Epithelial cell of proximal tubule (primary cell): Measurements from ENCODE around the gene GDF15. TPM values are rescaled to one million over a fixed set of nuclear protein-coding genes. Genes with fewer than 3 reads are reported as not detected.
"Not testable (repeated sequence)": the region's sequence is repeated elsewhere in the genome, so short reads cannot be mapped to it uniquely, and the experiment has no call there.

Experiments
- DNase-seq: peaks from one replicate; pipeline ENCODE4 v3.0.0-alpha.2; 2011; ENCODE audit warnings: low read depth
- H3K4me3 ChIP-seq: 2 replicates; pipeline ENCODE4 v1.5.1; 2011; ENCODE audit warnings: low read depth, mild to moderate bottlenecking, low read length
- total RNA-seq: library from RNA; depleted of rRNA; stranded (reverse); fragments of >200 nt; gene quantifications from 2 replicates; pipeline ENCODE4 v1.2.3, GENCODE V29; 2015
- TF ChIP-seq, protein P1 (sequence below): conservative IDR thresholded peaks from 2 replicates; pipeline ENCODE4 v1.5.1; 2012; ENCODE audit warnings: low read depth, mild to moderate bottlenecking, low read length

GDF15 gene
- total RNA-seq, 1 donor from 2014 or later: 262 TPM

GRCh38 chr19:18351544-18351943 lies 34.4 kb upstream of the GDF15 start:
- TF ChIP-seq, protein P1, sequence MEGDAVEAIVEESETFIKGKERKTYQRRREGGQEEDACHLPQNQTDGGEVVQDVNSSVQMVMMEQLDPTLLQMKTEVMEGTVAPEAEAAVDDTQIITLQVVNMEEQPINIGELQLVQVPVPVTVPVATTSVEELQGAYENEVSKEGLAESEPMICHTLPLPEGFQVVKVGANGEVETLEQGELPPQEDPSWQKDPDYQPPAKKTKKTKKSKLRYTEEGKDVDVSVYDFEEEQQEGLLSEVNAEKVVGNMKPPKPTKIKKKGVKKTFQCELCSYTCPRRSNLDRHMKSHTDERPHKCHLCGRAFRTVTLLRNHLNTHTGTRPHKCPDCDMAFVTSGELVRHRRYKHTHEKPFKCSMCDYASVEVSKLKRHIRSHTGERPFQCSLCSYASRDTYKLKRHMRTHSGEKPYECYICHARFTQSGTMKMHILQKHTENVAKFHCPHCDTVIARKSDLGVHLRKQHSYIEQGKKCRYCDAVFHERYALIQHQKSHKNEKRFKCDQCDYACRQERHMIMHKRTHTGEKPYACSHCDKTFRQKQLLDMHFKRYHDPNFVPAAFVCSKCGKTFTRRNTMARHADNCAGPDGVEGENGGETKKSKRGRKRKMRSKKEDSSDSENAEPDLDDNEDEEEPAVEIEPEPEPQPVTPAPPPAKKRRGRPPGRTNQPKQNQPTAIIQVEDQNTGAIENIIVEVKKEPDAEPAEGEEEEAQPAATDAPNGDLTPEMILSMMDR: no peak
- H3K4me3 ChIP-seq: no peak overlapping the region
- no peak for DNase-seq

DNA sequence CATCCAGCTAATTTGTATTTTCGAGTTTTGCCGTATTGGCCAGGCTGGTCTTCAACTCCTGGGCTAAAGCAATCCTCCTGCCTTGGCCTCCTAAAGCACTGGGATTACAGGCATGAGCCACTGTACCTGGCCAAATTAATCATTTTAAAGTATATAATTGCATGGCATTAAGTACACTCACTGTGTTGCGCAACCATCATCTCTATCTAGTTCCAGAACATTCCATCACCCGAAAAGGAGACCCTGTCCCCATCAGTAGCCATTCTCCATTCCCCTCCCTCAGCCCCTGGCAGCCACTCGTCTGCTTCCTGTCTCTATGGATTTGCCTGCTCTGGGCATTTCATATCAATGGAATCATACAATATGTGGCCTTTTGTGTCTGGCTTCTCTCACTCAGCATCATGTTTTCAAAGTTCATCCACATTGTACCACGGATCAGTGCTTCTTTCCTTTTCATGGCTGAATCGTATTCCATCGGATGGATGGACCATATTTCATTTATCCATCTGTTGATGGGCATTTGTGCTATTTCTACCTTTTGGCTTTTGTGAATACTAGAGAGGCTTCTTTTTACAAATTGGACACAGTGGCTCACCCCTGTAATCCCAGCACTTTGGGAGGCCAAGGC lies 32.5 kb upstream of the GDF15 start:
- DNase-seq: no peak
- TF ChIP-seq, protein P1: no peak
- no peak overlapping the region for H3K4me3 ChIP-seq

DNA sequence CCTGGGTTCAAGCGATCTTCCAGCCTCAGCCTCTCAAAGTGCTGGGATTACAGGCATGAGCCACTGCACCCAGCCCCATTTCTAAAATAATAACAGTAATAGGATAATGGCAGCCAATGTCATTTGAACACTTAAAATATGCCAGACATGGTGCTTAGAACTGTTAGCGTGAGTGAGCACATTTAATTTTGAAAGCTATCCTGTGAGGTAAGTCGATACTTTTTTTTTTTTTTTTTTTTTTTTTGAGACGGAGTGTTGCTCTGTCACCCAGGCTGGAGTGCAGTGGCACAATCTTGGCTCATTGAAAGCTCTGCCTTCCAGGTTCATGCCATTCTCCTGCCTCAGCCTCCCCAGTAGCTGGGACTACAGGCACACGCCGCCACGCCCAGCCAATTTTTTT lies 31.2 kb upstream of the GDF15 start:
- not testable (repeated sequence) for DNase-seq, H3K4me3 ChIP-seq

- no peak for DNase-seq
- TF ChIP-seq, protein P1: no peak
Measured at GRCh38 chr19:18357041-18357440, 28.9 kb upstream of the GDF15 start.

GRCh38 chr19:18361646-18362045 lies 24.3 kb upstream of the GDF15 start:
- no peak overlapping the region for H3K4me3 ChIP-seq
- DNase-seq: no peak
- TF ChIP-seq, protein P1: no peak

More at GRCh38 chr19:18357041-18357440, 28.9 kb upstream of the GDF15 start:
- no peak overlapping the region for H3K4me3 ChIP-seq

DNA sequence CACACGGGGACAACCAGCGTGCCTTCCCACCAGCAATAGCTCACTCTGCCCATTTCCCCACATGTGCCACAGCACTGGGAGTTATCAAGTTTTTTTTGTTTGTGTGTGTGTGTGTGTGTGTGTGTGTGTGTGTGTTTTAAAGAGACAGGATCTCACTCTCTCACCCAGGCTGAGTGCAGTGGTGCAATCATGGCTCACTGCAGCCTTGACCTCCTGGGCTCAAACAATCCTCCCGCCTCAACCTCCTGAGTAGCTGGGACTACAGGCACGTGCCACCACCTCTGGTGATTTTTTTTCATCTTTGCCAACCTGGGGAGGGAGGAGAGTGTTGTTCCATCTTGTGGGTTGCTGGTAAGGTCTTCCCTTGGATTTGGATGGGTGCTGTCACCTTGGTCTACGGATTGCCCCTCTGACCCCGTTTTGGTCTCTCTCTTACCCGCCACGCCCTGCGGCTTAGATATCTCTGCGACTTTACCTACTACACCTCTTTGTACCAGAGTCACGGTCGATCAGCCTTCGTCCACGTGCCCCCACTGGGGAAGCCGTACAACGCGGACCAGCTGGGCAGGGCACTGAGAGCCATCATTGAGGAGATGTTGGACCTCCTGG lies 22.9 kb upstream of the GDF15 start:
- no peak for DNase-seq

GRCh38 chr19:18363787-18364186 lies 22.2 kb upstream of the GDF15 start:
- no peak overlapping the region for H3K4me3 ChIP-seq
- TF ChIP-seq, protein P1: no peak

More for the DNA sequence above, 22.9 kb upstream of the GDF15 start:
- TF ChIP-seq, protein P1: no peak
- no peak overlapping the region for H3K4me3 ChIP-seq

DNA sequence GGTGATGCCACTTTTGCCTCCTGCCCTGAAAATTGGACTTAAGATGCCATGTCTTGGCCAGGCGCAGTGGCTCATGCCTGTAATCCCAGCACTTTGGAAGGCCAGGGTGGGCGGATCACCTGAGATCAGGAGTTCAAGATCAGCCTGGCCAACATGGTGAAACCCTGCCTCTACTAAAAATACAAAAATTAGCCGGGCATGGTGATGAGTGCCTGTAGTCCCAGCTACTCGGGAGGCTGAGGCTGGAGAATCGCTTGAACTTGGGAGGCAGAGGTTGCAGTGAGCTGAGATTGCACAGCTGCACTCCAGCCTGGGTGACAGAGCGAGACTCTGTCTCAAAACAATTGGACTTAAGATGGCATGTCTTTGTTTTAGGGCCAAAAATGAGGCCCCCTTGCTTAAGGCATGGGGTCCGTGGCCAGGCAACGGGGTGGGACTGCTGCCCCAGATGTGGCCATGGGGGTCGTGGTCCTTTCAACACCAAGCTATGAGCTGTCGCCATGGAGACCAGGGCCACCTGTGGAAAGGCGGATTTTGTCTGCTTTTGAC lies 21.6 kb upstream of the GDF15 start:
- H3K4me3 ChIP-seq, DNase-seq: not testable (repeated sequence)

More at GRCh38 chr19:18363787-18364186, 22.2 kb upstream of the GDF15 start:
- DNase-seq: no peak
